Naive thymus-derived CD4-positive, alpha-beta T cell (primary cell): ENCODE measurements around the gene FAM184A. TPM values are rescaled to one million over a fixed set of nuclear protein-coding genes. Genes with fewer than 3 reads are reported as not detected.

Experiments used
- ATAC-seq: fragments of 150-1000 bp; cut with Tn5 transposase; 2 replicates; pipeline ENCODE4 v1.10.0; 2021; ENCODE audit warnings: mild to moderate bottlenecking, moderate library complexity
- CTCF ChIA-PET: fragments of 350-600 bp; sonication (Branson Sonifier 250); formaldehyde crosslinking; loops from one replicate; lab custom pipeline; 2021; ENCODE audit warnings: antibody characterized with exemption; lab: Charles Lee
- POLR2A ChIA-PET: fragments of 350-600 bp; sonication (Branson Sonifier 250); formaldehyde crosslinking; loops from one replicate; lab custom pipeline; 2021; ENCODE audit warnings: antibody characterized with exemption, inconsistent platforms; lab: Charles Lee
- DNase-seq, 9 donors: peaks; one replicate each; pipeline versions ENCODE4 v3.0.0 to v3.0.0-alpha.2; 2020 to 2022; ENCODE audit warnings: mixed read lengths in 1 of 9
- H3K27ac ChIP-seq: one replicate; pipeline ENCODE4 v1.7.0; 2013; ENCODE audit warnings: mild to moderate bottlenecking, low read depth, low read length, moderate library complexity
- H3K27me3 ChIP-seq, 2 donors: one replicate each; pipeline ENCODE4 v1.7.0; 2013; ENCODE audit warnings: low read length in 2 of 2, mild to moderate bottlenecking in 2 of 2, moderate library complexity in 2 of 2; ENCODE audit not compliant: control insufficient read depth in 2 of 2, insufficient read depth in 2 of 2
- H3K36me3 ChIP-seq, 3 experiments: 1 replicate in 2 of 3; 2 replicates in 1 of 3; pipeline ENCODE4 v1.7.0; 2013; ENCODE audit warnings: low read length in 3 of 3, mild to moderate bottlenecking in 3 of 3, moderate library complexity in 1 of 3; ENCODE audit not compliant: insufficient read depth in 3 of 3, control insufficient read depth in 2 of 3
- H3K4me1 ChIP-seq, 2 donors: one replicate each; pipeline ENCODE4 v1.7.0; 2013; ENCODE audit warnings: low read length in 2 of 2, mild to moderate bottlenecking in 2 of 2, moderate library complexity in 1 of 2; ENCODE audit not compliant: control insufficient read depth in 2 of 2, insufficient read depth in 2 of 2
- H3K4me3 ChIP-seq: 2 replicates; pipeline ENCODE4 v1.7.0; 2013; ENCODE audit warnings: mild to moderate bottlenecking, low read length
- H3K9me3 ChIP-seq, 3 experiments: 1 replicate in 2 of 3; 2 replicates in 1 of 3; pipeline ENCODE4 v1.7.0; 2013; ENCODE audit warnings: low read length in 3 of 3; ENCODE audit not compliant: control insufficient read depth in 2 of 3
- H3K27ac Mint-ChIP-seq, 9 donors: one replicate each; pipeline ENCODE4 v1.8.0; 2020 to 2022; ENCODE audit warnings: mixed read lengths in 9 of 9, mild to moderate bottlenecking in 8 of 9, moderate library complexity in 5 of 9, inconsistent platforms in 2 of 9
- H3K27me3 Mint-ChIP-seq, 5 donors: one replicate each; pipeline ENCODE4 v1.8.0; 2021 to 2022; ENCODE audit warnings: mixed read lengths in 5 of 5, mild to moderate bottlenecking in 1 of 5
- H3K36me3 Mint-ChIP-seq, 5 donors: one replicate each; pipeline ENCODE4 v1.8.0; 2020 to 2022; ENCODE audit warnings: mixed read lengths in 5 of 5, mild to moderate bottlenecking in 3 of 5, inconsistent platforms in 1 of 5
- H3K4me1 Mint-ChIP-seq, 7 donors: one replicate each; pipeline ENCODE4 v1.8.0; 2020 to 2022; ENCODE audit warnings: mixed read lengths in 7 of 7, mild to moderate bottlenecking in 3 of 7, inconsistent platforms in 1 of 7
- H3K4me3 Mint-ChIP-seq, 10 donors: one replicate each; pipeline ENCODE4 v1.8.0; 2020 to 2022; ENCODE audit warnings: mild to moderate bottlenecking in 10 of 10, mixed read lengths in 10 of 10, moderate library complexity in 6 of 10, inconsistent platforms in 2 of 10
- H3K9me3 Mint-ChIP-seq, 11 donors: one replicate each; pipeline ENCODE4 v1.8.0; 2020 to 2022; ENCODE audit warnings: mixed read lengths in 11 of 11, mild to moderate bottlenecking in 4 of 11, inconsistent platforms in 1 of 11, moderate library complexity in 1 of 11
- intact Hi-C, 2 donors: fragments of 100-400 bp; cut with micrococcal nuclease; formaldehyde crosslinking; loops; one replicate each; pipeline ENCODE4 v1.15.1; 2023
- polyA plus RNA-seq, 2 donors: library from polyadenylated mRNA; unstranded; fragments of 300-500 nt; fragmentation: Illumina TruSeq; gene quantifications; one replicate each; pipeline ENCODE4 v1.2.3, GENCODE V29; 2021
- total RNA-seq, 6 experiments: library from RNA in 5 of 6; stranded (reverse) in 5 of 6; gene quantifications; 1 replicate in 5 of 6; 2 replicates in 1 of 6; pipeline ENCODE4 v1.2.3 and lab custom pipeline; 2021 to 2026

The FAM184A gene
- total and polyA plus RNA-seq, 7 experiments from 2014 or later = 0.99 to 9.8 (median 6.0) TPM

GRCh38 chr6:119084784-119085183 lies 6.3 kb upstream of the FAM184A start:
- no peak overlapping the region for H3K4me3 ChIP-seq
- Mint-ChIP-seq H3K36me3 (peaks cover 0 to 13% (median 8%) of the 10 kb centered on the region in 5 donors), H3K27me3 (peaks cover 0 to 3% (median 0%) of the 10 kb centered on the region in 5 donors), H3K4me1 (no peaks in the 10 kb centered on the region), H3K9me3 (peaks cover 2 to 21% (median 14%) of the 10 kb centered on the region in 11 donors), H3K27ac (no peak overlapping the region), H3K4me3 (no peak overlapping the region)
- no peaks in the 10 kb centered on the region for H3K27me3 ChIP-seq
- H3K27ac ChIP-seq = no peak overlapping the region
- H3K4me1 ChIP-seq = no peaks in the 10 kb centered on the region
- ATAC-seq (no peak), DNase-seq (no peak)
- POLR2A ChIA-PET = no interaction called here
- H3K36me3 ChIP-seq = no peaks in the 10 kb centered on the region
- H3K9me3 ChIP-seq = peaks cover 0 to 22% (median 8%) of the 10 kb centered on the region in 3 experiments
- CTCF ChIA-PET = no interaction called here
- intact Hi-C loops = no loop called here

DNA sequence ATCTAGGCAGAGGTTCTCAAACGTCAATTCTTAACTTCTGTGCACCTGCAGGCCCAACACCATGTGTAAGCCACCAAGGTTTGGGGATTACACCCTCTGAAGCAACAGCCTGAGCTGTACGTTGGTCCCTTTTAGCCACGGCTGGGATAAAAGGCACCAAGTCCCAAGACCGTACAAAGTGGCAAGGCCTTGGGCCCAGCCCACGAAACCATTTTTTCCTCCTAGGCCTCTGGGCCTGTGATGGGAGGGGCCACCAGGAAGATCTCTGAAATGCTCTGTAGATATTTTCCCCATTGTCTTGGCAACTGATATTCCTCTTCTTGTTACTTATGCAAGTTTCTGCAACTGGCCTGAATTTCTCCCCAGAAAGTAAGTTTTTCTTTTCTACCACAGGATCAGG lies 4.5 kb upstream of the FAM184A start:
- ChIA-PET CTCF (no interaction called here), POLR2A (no interaction called here)
- Mint-ChIP-seq H3K4me3 (no peak overlapping the region), H3K4me1 (peaks cover 7 to 10% (median 9%) of the 10 kb centered on the region in 7 donors), H3K27ac (no peak overlapping the region), H3K27me3 (peaks cover 0 to 9% (median 0%) of the 10 kb centered on the region in 5 donors), H3K36me3 (peaks cover 0 to 13% (median 8%) of the 10 kb centered on the region in 5 donors), H3K9me3 (peaks cover 2 to 21% (median 14%) of the 10 kb centered on the region in 11 donors)
- Histone ChIP-seq H3K4me3 (no peak overlapping the region), H3K27ac (no peak overlapping the region), H3K27me3 (no peaks in the 10 kb centered on the region), H3K4me1 (peaks cover 0 to 6% of the 10 kb centered on the region in 2 donors), H3K9me3 (peaks cover 0 to 22% (median 8%) of the 10 kb centered on the region in 3 experiments), H3K36me3 (no peaks in the 10 kb centered on the region)
- DNase-seq (no peak), ATAC-seq (no peak)
- intact Hi-C loops = no loop called here

DNA sequence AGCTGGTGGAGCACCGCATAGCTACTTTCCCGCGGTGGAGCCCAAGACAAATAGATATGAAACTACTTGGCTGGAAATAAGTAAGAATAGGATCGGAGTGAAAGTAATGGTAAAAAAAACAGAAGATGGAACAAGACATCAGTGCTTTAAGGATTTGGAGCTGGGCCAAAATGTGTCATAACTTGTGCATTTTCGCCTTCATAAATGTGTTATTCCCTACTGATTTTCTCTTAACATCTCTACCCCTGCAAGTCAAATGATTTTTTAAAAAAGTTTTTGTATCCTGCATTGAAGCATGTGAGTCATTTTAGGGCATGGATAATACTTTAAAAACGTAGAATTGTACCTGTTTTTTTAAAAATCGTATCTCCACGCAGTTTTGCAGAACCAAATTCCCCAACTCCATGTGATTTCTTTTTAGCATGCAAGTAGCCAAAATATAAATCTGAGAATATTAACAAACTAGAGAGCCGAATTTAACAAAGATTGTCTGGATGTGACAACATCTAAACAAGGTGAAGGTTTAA lies 882 bp upstream of the FAM184A start:
- peak overlapping the region; percentile 77 for H3K4me3 ChIP-seq
- H3K27ac ChIP-seq = peak overlapping the region; percentile 74
- H3K9me3 ChIP-seq = peaks cover 0 to 19% (median 8%) of the 10 kb centered on the region in 3 experiments
- H3K27me3 ChIP-seq = no peaks in the 10 kb centered on the region
- DNase-seq (no peak), ATAC-seq (no peak)
- intact Hi-C loops = loop anchor here (2.0 to 10.0 kb wide), 12 partner anchors 17 to 1477 kb away; partner anchors contain the start of genes CEP85L (in 2 of the 2), GOPC (in 1 of the 2) and MAN1A1 (in 1 of the 2)
- Mint-ChIP-seq H3K4me1 (peaks cover 11 to 43% (median 32%) of the 10 kb centered on the region in 7 donors), H3K36me3 (peaks cover 0 to 10% (median 8%) of the 10 kb centered on the region in 5 donors), H3K27ac (peak overlapping the region; percentile 66 to 97 (median 95)), H3K9me3 (peaks cover 2 to 21% (median 14%) of the 10 kb centered on the region in 11 donors), H3K27me3 (peaks cover 0 to 9% (median 0%) of the 10 kb centered on the region in 5 donors), H3K4me3 (peak overlapping the region; percentile 75 to 97 (median 94))
- H3K36me3 ChIP-seq = no peaks in the 10 kb centered on the region
- CTCF ChIA-PET = interaction anchor here (0.6 to 1.5 kb wide), 4 partner anchors 12 to 111 kb away, joined by 3 to 4 read pairs (median 3); no protein-coding TSS in a partner anchor
- H3K4me1 ChIP-seq = peaks cover 5 to 25% of the 10 kb centered on the region in 2 donors
- POLR2A ChIA-PET = interaction anchor here (0.9 kb wide), 1 partner anchor 184 kb away, joined by 4 read pairs; no protein-coding TSS in a partner anchor

- intact Hi-C loops = loop anchor here (1.0 to 10.0 kb wide), 23 partner anchors 9 to 1476 kb away; partner anchors contain the start of genes ASF1A (in 2 of the 2), CEP85L (in 2 of the 2), GOPC (in 2 of the 2) and MAN1A1 (in 1 of the 2)
- DNase-seq (peak; percentile 42 to 65 (median 60)), ATAC-seq (peak; percentile 43)
- peaks cover 0 to 10% (median 2%) of the 10 kb centered on the region in 3 experiments for H3K9me3 ChIP-seq
- POLR2A ChIA-PET = interaction anchor here (0.7 to 2.3 kb wide), 8 partner anchors 13 to 518 kb away, joined by 3 to 11 read pairs (median 3); partner anchors contain the start of gene MCM9
- peak overlapping the region; percentile 74 for H3K27ac ChIP-seq
- H3K4me1 Mint-ChIP-seq = peaks cover 22 to 58% (median 47%) of the 10 kb centered on the region in 7 donors
- peak overlapping the region; percentile 75 to 94 (median 84) for H3K4me3 Mint-ChIP-seq
- peak overlapping the region; percentile 77 for H3K4me3 ChIP-seq
- H3K27me3 ChIP-seq = no peaks in the 10 kb centered on the region
- CTCF ChIA-PET = interaction anchor here (1.3 to 1.9 kb wide), 3 partner anchors 32 to 512 kb away, joined by 4 to 9 read pairs (median 4); no protein-coding TSS in a partner anchor
- H3K27me3 Mint-ChIP-seq = peaks cover 0 to 9% (median 0%) of the 10 kb centered on the region in 5 donors
- H3K36me3 ChIP-seq = no peaks in the 10 kb centered on the region
- peaks cover 0 to 9% (median 4%) of the 10 kb centered on the region in 11 donors for H3K9me3 Mint-ChIP-seq
- peaks cover 5 to 25% of the 10 kb centered on the region in 2 donors for H3K4me1 ChIP-seq
- H3K36me3 Mint-ChIP-seq = peaks cover 0 to 3% (median 0%) of the 10 kb centered on the region in 5 donors
- H3K27ac Mint-ChIP-seq = peak overlapping the region; percentile 56 to 95 (median 91)
Observed at GRCh38 chr6:119077643-119078375, 655 bp downstream of the FAM184A start.

- ChIA-PET POLR2A (interaction anchor here (0.7 to 2.3 kb wide), 5 partner anchors 17 to 368 kb away, joined by 3 to 11 read pairs (median 3); partner anchors contain the start of gene MCM9), CTCF (interaction anchor here (1.3 to 1.9 kb wide), 3 partner anchors 33 to 512 kb away, joined by 4 to 9 read pairs (median 4); no protein-coding TSS in a partner anchor)
- Histone ChIP-seq H3K36me3 (no peaks in the 10 kb centered on the region), H3K27ac (peak overlapping the region; percentile 74), H3K4me1 (peaks cover 5 to 25% of the 10 kb centered on the region in 2 donors), H3K4me3 (peak overlapping the region; percentile 77), H3K27me3 (no peaks in the 10 kb centered on the region), H3K9me3 (peaks cover 0 to 5% (median 0%) of the 10 kb centered on the region in 3 experiments)
- H3K27me3 Mint-ChIP-seq = peaks cover 0 to 9% (median 0%) of the 10 kb centered on the region in 5 donors
- H3K4me3 Mint-ChIP-seq = peak overlapping the region; percentile 75 to 94 (median 84)
- ATAC-seq (no peak), DNase-seq (peak in 2 of 9 donors; percentile 8 to 11)
- H3K27ac Mint-ChIP-seq = peak overlapping the region; percentile 56 to 95 (median 91)
- peaks cover 0 to 8% (median 3%) of the 10 kb centered on the region in 11 donors for H3K9me3 Mint-ChIP-seq
- peaks cover 0 to 3% (median 0%) of the 10 kb centered on the region in 5 donors for H3K36me3 Mint-ChIP-seq
- intact Hi-C loops = loop anchor here (1.0 to 10.0 kb wide), 13 partner anchors 8 to 1475 kb away; partner anchors contain the start of genes CEP85L (in 2 of the 2) and GOPC (in 2 of the 2)
- peaks cover 22 to 59% (median 48%) of the 10 kb centered on the region in 7 donors for H3K4me1 Mint-ChIP-seq
Observed at GRCh38 chr6:119077391-119077642, 1.1 kb downstream of the FAM184A start.
